Lung (tissue), 12 donors: ENCODE results near the gene EFNA4. TPM values are rescaled to one million over a fixed set of nuclear protein-coding genes. Genes with fewer than 3 reads are reported as not detected.

Experiments
- ATAC-seq: fragments of 200-7000 bp; cut with Tn5 transposase; one replicate; pipeline ENCODE4 v1.9.1; 2020; ENCODE audit warnings: moderate number of reproducible peaks; ENCODE audit not compliant: insufficient read depth, low FRiP score
- DNase-seq, 3 donors: peaks; one replicate each; pipeline ENCODE4 v3.0.0-alpha.2; 2013 to 2017
- H3K27ac ChIP-seq, 2 donors: one replicate each; pipeline ENCODE4 v1.5.1; 2013; ENCODE audit warnings: mild to moderate bottlenecking in 2 of 2, moderate library complexity in 2 of 2, control low read depth in 1 of 2, inconsistent platforms in 1 of 2, low read depth in 1 of 2, low read length in 1 of 2
- H3K27me3 ChIP-seq, 3 donors: one replicate each; pipeline ENCODE4 v1.5.1; 2013; ENCODE audit warnings: low read length in 2 of 3; ENCODE audit not compliant: control insufficient read depth in 3 of 3, insufficient read depth in 3 of 3
- H3K36me3 ChIP-seq, 4 donors: one replicate each; pipeline ENCODE4 v1.5.1; 2013; ENCODE audit warnings: low read length in 4 of 4, mild to moderate bottlenecking in 1 of 4, moderate library complexity in 1 of 4; ENCODE audit not compliant: control insufficient read depth in 4 of 4, insufficient read depth in 4 of 4
- H3K4me1 ChIP-seq, 5 donors: one replicate each; pipeline ENCODE4 v1.5.1; 2013; ENCODE audit warnings: low read length in 5 of 5, mild to moderate bottlenecking in 2 of 5, moderate library complexity in 1 of 5; ENCODE audit not compliant: control insufficient read depth in 5 of 5, insufficient read depth in 5 of 5
- H3K4me3 ChIP-seq: one replicate; pipeline ENCODE4 v1.5.1; 2013; ENCODE audit warnings: mild to moderate bottlenecking, control low read depth, moderate library complexity
- H3K9ac ChIP-seq, 2 donors: one replicate each; pipeline ENCODE4 v1.5.1; 2013; ENCODE audit warnings: low read length in 2 of 2, control low read depth in 1 of 2; ENCODE audit not compliant: insufficient read depth in 1 of 2
- H3K9me3 ChIP-seq, 4 donors: one replicate each; pipeline ENCODE4 v1.5.1; 2013; ENCODE audit warnings: low read length in 3 of 4, mild to moderate bottlenecking in 1 of 4, moderate library complexity in 1 of 4; ENCODE audit not compliant: control insufficient read depth in 4 of 4, insufficient read depth in 3 of 4
- CTCF ChIP-seq: IDR thresholded peaks from 2 replicates; pipeline ENCODE4 v1.5.1; 2012; ENCODE audit warnings: mild to moderate bottlenecking; ENCODE audit errors: control extremely low read depth, extremely low read depth
- WGBS, 2 donors: extraction: QIAGEN DNeasy Blood & Tissue Kit; methylation state at CpG; one replicate each; pipeline ENCODE4 v1.1.7; 2013; 5-methylcytosine and 5-hydroxymethylcytosine counted together
- polyA plus RNA-seq, 2 donors: library from polyadenylated mRNA; stranded (reverse); fragments of 200-250 nt; gene quantifications; one replicate each; pipeline ENCODE4 v1.2.1, GENCODE V29; 2013
- total RNA-seq, 2 donors: library from RNA; depleted of rRNA in 1 of 2; stranded (reverse); fragments of >200 nt in 1 of 2; gene quantifications; one replicate each; pipeline ENCODE4 v1.2.1, GENCODE V29; 2014 to 2021
- donor health status: control.
- donor health status: control.
- donor health status: Bipolar disorder and iron deficiency.
- donor health status: healthy.
- donor health status: DM: yes; HTN: yes; CAD: no.

Gene EFNA4
- total and polyA plus RNA-seq, 4 donors = 8.3 to 13.4 (median 10.2) TPM

GRCh38 chr1:155077758-155078445, 14.4 kb downstream of the EFNA4 start:
- DNase-seq (no peak), ATAC-seq (no peak)
- WGBS, 2 donors = 67 to 80% methylated on average over 4 of the region's 4 CpGs
- H3K4me1 ChIP-seq = peaks cover 0 to 40% (median 10%) of the 10 kb centered on the region in 5 donors
- TF ChIP-seq CTCF = no peak
- H3K27me3 ChIP-seq = peaks cover 0 to 32% (median 27%) of the 10 kb centered on the region in 3 donors
- H3K9me3 ChIP-seq = no peaks in the 10 kb centered on the region
- no peaks in the 10 kb centered on the region for H3K36me3 ChIP-seq
- no peak overlapping the region for H3K9ac ChIP-seq
- H3K4me3 ChIP-seq = no peak overlapping the region
- H3K27ac ChIP-seq = no peak overlapping the region

- no peak within 1 kb of the TSS for H3K4me3 ChIP-seq
- ATAC-seq (peak; percentile 77), DNase-seq (peak; percentile 62 to 78 (median 76))
- no peaks in the 10 kb centered on the region for H3K36me3 ChIP-seq
- H3K9ac ChIP-seq = no peak within 1 kb of the TSS
- 2% methylated on average over 49 to 59 of the region's 59 CpGs for WGBS, 2 donors
- no peak within 1 kb of the TSS for H3K27ac ChIP-seq
- H3K4me1 ChIP-seq = peaks cover 0 to 46% (median 15%) of the 10 kb centered on the region in 5 donors
- no peak for TF ChIP-seq CTCF
- peaks cover 0 to 39% (median 31%) of the 10 kb centered on the region in 3 donors for H3K27me3 ChIP-seq
- H3K9me3 ChIP-seq = no peaks in the 10 kb centered on the region
Measured at GRCh38 chr1:155078469-155079209, 15.1 kb downstream of the EFNA4 start, which contains the start of gene EFNA3. Gene EFNA3, plus strand, starts transcription at chr1:155078837. Its CDS starts 105 bp downstream, at chr1:155078942.

DNA sequence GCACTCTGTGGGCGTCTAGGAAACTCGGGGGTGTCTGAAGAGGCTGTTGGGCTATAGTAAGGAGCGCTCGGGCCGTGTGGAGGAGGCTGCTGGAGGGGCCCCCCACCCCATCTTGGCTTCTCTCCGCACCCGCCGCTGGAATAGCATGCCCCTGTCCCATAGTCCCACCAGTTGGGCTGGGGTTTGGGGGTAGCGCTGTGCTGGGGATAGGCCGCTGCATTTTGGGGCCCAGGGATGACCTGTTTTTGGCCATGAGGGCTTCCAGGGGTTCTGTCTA, 15.6 kb downstream of the EFNA4 start:
- Histone ChIP-seq H3K4me3 (no peak overlapping the region), H3K4me1 (peaks cover 0 to 48% (median 16%) of the 10 kb centered on the region in 5 donors), H3K9ac (no peak overlapping the region), H3K27me3 (peaks cover 0 to 44% (median 34%) of the 10 kb centered on the region in 3 donors), H3K27ac (no peak overlapping the region), H3K36me3 (no peaks in the 10 kb centered on the region), H3K9me3 (no peaks in the 10 kb centered on the region)
- WGBS, 2 donors = 4 to 8% methylated on average over 10 of the region's 10 CpGs
- no peak for ATAC-seq
- TF ChIP-seq CTCF = no peak
- no peak for DNase-seq
